Measurements from ENCODE around the gene RBL2.
"Not testable (repeated sequence)": the region's sequence is repeated elsewhere in the genome, so short reads cannot be mapped to it uniquely, and the experiment has no call there.

RBL2 gene

GRCh38 chr16:53530741-53531140 lies 96.5 kb downstream of the RBL2 start:
- in situ Hi-C loops (cut with MboI; ENCODE audit: low sequenced_read_pairs), result no loop called here

GRCh38 chr16:53534206-53534605 lies 99.9 kb downstream of the RBL2 start:
- in situ Hi-C loops (cut with MboI; ENCODE audit: low sequenced_read_pairs), result no loop called here

GRCh38 chr16:53537626-53538025 lies 103.4 kb downstream of the RBL2 start:
- in situ Hi-C loops (cut with MboI; ENCODE audit: low sequenced_read_pairs), result no loop called here

DNA sequence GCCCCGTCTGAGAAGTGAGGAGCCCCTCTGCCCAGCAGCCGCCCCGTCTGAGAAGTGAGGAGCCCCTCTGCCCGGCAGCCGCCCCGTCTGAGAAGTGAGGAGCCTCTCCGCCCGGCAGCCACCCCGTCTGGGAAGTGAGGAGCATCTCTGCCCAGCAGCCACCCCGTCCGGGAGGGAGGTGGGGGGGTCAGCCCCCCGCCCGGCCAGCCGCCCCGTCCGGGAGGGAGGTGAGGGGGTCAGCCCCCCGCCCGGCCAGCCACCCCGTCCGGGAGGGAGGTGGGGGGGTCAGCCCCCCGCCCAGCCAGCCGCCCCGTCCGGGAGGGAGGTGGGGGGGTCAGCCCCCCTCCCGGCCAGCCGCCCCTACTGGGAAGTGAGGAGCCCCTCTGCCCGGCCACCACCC lies 105.1 kb downstream of the RBL2 start:
- in situ Hi-C loops (cut with MboI; ENCODE audit: low sequenced_read_pairs), result not testable (repeated sequence)

DNA sequence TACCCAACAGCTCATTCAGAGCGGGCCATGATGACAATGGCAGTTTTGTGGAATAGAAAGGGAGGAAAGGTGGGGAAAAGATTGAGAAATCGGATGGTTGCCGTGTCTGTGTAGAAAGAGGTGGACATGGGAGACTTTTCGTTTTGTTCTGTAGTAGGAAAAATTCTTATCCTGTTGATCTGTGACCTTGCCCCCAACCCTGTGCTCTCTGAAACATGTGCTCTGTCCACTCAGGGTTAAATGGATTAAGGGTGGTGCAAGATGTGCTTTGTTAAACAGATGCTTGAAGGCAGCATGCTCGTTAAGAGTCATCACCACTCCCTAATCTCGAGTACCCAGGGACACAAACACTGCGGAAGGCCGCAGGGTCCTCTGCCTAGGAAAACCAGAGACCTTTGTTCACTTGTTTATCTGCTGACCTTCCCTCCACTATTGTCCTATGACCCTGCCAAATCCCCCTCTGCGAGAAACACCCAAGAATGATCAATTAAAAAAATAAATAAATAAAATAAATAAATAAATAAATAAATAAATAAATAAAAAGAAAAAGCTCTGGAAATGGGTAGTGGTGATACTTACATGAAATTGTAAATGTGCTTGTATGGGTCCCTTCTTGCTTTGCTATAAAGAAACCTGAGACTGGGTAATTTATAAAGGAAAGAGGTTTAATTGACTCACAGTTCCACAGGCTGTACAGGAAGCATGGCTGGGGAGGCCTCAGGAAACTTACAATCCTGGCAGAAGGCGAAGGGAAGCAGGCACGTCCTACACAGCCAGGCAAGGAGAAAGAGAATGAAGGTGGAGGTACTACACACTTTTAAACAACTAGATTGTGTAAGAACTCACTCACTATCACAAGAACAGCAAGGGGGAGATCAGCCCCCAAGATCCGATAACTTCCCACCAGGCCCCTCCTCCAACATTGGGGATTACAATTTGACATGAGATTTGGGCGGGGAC lies 105.8 kb downstream of the RBL2 start:
- in situ Hi-C loops (cut with MboI; ENCODE audit: low sequenced_read_pairs), result not testable (repeated sequence)
